Suppressor macrophage treated with lipopolysaccharide for 4 hours (primary cell): Measurements from ENCODE around the gene SNRK.
A peak's percentile ranks its signal among the peaks of the same experiment; 100 is the strongest.

ENCODE experiments used
- DNase-seq: peaks from one replicate; pipeline ENCODE4 v3.0.0-alpha.2; 2020

SNRK gene, protein sequence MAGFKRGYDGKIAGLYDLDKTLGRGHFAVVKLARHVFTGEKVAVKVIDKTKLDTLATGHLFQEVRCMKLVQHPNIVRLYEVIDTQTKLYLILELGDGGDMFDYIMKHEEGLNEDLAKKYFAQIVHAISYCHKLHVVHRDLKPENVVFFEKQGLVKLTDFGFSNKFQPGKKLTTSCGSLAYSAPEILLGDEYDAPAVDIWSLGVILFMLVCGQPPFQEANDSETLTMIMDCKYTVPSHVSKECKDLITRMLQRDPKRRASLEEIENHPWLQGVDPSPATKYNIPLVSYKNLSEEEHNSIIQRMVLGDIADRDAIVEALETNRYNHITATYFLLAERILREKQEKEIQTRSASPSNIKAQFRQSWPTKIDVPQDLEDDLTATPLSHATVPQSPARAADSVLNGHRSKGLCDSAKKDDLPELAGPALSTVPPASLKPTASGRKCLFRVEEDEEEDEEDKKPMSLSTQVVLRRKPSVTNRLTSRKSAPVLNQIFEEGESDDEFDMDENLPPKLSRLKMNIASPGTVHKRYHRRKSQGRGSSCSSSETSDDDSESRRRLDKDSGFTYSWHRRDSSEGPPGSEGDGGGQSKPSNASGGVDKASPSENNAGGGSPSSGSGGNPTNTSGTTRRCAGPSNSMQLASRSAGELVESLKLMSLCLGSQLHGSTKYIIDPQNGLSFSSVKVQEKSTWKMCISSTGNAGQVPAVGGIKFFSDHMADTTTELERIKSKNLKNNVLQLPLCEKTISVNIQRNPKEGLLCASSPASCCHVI

DNA sequence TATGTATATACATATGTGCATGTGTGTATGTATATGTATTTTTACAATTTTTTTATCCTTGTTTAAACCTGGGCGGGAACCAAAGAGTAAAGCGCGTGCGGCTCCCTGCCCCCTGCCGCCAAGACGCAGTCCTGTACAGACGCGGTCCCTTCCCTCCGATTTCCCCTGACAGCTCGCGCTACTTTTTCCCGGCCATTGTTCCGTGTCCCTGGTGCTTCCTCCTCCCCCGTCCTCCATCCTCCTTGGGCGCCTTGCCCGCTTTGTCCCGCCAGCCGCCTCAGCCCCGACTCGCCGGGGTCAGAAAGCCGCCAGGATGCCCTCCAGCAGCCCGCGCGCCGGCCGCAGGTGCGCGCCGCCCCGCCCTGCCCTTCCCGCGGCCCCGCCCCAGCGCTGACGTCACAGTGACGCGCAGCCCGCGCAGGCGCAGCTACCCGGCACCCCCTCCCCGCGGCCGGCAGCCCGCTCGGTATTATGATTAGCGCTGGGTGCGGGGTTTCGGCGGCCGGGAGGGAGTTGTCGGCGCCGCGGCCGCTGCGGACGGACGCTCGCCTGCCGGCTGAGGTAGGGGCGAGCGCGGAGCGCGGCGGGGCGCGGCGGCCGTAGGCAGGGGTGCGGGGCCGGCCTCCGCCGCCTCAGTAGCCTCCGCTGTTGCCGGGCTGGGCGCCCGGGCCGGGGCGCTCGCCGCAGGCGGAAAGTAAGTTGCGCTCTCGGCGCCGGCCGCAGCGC lies at the start of gene SNRK:
TSS of gene SNRK (plus strand) at position 426 of the 726 bp plus-strand sequence. CDS start 16,664 bp downstream, outside the sequence.
- DNase-seq, result peak; percentile 89

DNA sequence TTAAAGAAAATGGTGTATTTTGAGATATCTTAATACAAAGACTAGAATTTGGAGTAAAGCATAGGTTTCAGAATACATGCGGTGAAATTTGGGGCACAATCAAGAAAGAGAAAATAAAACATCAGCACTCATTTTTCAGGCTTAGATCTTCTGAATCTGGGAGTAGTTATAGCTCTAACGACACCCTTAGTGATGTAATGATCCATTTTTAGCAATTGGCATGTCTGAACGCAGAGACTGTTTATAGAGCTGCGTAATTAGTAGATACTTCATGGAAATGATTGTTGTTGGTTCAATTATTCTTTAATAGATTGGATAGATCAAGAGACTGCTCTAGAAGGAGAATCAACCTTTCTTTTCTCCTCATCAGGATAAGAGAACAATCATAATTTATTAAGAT lies 47.5 kb upstream of the SNRK start:
- no peak for DNase-seq

DNA sequence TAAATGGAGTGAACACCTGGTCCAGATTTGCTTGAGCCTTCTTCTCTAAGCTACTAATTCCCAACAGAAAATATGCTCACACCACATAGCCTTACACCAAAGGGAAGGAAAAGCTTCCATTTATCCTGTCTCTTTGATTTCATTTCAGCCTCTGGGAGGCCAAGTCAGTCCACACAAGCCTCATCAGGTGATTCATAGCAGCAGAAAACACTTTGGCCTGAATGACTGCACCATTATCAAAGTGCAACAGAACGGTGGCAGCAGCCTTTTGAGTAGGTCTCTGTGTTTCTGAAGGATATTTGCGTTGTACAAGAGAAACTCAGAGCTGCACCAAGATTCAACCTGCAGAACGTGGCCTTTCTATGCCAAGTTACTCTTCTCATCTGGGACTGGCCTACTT lies 46.6 kb upstream of the SNRK start:
- no peak for DNase-seq

DNA sequence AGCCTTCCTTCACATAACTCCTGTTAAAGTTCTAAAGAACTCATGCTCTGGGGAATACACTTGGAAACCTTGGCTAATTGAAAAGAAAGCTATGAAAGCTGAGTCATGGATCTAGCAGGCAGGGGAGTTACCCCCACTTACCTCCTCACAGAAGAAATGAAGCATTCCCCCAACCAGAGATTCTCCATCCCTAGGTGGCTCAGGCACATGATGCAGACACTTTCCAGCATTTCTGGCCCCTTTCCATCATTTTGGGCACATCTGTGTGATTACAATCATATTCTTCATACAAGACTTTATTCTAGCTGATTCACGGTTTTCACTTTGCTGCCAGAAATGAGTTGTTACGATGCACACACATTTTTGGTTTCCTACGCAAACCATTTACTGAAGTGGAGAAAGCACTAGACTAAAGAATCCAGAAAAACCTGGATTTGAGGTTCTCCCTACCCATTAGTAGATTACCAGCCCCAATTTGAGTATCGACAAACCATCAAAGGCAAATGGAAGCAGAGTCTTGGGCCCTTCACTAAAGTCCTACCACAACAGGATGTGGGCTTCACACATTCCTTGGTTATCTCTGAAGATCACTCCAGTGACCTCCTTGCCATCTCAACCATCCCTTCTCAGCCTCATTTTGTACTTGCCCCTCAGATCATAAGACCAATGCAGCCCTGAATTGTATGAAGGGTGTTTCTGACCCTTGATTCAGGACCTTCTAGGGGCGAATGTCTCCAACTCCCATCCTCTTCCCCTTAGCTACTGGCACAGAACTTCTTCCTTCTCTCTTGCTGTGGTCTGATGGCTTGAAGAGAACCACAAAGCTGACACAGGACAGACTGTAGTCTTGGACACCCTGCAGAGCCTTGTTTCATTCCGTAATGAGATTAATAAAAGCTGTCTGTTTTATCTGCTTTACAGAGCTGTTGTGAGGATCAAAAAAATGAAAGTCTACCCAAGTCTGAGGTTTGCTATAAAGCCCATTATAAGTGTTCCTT lies 42.5 kb upstream of the SNRK start:
- no peak for DNase-seq

DNA sequence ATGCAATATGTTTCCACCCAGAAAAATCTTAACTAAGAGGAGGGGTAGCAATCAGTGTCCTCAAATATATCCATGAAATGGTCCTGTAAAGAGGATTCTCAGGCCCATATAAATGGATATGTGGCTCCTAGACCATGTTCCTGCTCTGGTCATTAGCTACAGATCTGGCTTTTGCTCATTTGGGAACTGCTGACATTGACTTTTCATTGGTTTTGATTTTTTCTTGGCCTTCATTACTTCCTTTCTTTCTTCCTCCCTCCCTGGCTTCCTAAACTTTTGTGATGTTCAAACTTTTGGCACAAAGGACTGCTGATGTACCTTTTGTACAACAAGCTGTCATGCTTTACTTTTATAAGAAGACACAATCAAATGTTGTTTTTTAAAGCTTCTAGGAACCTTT lies 41.6 kb upstream of the SNRK start:
- DNase-seq, result no peak

DNA sequence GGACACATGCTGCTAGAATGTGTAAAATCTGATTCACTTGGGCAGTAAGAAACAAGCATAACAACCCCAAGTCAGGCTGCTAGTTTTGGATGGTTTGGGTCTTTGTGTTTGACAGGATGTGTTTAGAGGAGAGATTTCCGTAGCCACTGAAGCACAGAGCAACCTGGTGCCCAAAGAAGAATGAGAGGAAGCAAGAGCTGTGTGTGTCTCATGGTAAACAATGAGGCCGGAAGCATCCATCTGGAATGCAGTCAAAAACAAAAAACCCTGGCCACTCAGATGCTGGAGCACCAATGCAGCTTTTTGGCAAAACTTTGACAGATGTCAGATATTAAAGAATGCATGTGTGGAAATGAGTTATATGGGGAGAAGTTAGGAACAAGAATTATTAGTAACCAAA lies 39.4 kb upstream of the SNRK start:
- DNase-seq, result no peak

DNA sequence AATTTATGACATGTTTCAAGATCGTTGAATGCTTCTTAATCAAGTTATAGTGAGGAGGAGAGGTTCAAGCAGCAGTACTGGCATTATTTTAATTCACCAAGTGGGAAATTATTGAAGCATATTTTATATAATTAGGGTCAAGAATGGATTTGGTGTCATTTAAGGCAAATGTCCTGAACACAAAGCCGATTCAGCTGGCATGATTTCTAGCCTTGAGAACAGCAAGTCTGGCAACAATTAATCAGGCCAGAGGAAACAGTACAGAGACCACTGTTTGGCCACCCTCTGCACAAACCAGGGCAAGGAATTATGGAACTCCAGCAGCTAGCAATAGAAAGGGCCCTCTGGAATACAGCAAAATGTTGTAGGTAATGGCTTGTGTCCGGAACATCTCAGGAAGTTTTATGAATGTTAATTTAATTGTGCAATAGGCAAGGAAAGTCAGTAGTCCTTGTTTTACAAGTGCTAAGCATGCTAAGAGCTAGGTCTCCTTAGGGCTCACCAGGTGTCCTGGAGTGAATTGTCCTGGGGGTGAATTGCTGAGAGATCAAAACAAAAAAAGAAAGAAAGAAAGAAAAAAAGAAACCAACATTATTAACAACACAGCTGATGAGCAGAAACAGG lies 38.7 kb upstream of the SNRK start:
- no peak for DNase-seq

DNA sequence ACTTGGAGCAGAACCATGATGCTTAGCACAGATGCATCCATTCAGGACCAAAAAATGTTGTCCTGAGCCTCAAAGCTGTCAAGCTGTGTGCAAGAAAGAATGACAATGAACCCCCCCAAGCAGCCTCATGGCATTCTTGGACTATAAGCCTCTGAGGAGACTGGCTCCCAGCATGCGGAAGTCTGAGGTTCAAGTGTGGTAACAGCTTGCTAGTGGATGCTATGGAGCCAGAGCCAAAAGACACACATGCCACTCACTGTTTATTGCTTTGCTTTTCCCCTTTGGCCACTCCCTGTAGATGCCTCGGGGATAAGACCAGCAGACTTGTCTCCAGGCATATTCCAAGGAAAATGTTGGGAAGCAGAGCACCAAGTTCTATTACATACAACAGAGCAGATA lies 38.2 kb upstream of the SNRK start:
- no peak for DNase-seq

DNA sequence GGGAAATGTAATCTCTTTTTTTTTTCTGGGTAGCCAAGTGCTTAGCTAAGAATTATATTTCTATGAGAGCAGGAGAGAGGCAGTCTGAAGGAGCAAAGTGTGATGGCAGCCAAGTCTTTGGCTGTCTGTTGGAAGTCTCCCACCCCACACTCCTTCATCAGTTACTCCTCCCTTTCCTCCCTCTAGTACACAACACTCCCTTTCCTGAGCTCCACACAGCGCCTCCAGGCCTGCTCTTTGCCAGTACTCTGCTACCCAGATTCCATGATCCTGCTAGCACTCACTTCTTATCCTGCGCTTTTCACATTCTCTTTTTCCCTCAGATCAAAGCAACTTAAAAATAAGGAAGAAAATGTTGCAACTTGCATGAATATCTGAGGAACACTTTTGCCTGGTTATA lies 37.4 kb upstream of the SNRK start:
- DNase-seq, result no peak

DNA sequence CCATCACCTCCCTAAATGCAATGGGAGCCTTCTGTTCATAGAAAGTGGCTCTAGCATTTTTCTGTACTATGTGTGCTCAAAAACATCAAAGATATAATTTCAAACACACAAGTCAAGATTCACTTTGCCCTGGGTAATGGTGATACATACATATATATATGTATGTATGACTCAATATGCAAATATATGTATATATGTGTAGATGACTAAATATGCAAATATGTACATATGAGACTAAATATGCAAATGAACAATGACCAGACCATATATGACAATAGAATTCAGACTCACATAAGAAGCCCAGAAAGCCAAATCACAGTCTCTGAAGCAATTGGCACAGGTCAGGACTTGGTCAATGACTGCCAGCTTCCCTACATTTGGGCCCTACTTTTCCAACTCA lies 36.9 kb upstream of the SNRK start:
- no peak for DNase-seq

DNA sequence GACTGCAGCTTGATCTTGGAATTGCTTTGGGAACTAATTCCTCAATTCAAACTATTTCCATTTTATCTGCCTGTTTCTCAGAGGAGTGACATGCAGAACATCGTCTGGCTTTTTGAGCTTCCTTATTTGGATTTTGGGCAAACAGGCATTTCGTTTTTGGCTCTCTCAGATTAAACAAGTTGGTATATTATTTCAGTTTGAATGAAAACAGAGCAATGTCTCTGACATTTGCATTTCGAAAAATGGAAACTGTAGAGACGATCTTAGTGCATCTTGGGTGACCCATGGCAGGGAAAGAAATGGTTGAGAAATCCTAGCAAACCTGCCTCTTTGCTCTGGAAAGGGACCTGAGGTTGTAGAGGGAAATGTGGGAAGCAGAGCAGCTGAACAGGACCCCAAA lies 33.0 kb upstream of the SNRK start:
- DNase-seq, result no peak

DNA sequence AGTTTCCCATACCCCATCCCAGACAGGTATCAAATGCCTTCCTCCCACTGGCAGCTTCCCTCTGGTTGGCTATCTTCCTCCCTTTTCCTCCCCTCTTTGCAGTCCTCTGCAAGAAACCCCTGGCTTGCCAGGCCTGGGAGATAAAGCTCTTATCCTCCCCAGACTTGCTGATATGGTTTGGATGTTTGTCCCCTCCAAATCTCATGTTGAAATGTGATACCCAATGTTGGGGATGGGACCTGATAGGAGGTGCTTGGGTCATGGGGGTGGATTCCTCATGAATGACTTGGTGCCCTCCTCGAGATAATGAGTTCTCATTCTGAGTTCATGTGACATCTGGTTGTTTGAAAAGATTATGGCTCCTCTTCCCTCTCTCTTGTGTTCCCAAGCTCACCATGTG lies 32.2 kb upstream of the SNRK start:
- DNase-seq, result no peak

DNA sequence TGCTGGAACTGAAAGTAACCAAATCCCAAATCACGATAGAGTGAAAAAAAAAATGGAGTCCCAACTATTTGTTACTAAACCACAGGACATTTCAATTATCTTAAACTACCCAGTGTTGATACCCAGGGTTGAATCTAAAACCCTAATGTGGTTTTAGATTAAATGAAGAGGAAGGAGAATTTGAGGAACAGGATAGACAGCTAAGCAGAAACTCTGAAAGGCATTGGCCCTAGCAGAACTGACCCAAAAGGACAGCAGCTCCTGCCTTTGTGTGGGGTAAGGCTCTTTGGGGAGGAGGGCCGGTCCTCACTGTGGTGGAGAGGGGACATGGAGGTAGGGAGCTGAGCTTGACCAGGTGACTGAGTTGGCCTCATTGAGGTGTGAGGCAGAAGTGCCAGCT lies 30.7 kb upstream of the SNRK start:
- DNase-seq, result peak; percentile 9

DNA sequence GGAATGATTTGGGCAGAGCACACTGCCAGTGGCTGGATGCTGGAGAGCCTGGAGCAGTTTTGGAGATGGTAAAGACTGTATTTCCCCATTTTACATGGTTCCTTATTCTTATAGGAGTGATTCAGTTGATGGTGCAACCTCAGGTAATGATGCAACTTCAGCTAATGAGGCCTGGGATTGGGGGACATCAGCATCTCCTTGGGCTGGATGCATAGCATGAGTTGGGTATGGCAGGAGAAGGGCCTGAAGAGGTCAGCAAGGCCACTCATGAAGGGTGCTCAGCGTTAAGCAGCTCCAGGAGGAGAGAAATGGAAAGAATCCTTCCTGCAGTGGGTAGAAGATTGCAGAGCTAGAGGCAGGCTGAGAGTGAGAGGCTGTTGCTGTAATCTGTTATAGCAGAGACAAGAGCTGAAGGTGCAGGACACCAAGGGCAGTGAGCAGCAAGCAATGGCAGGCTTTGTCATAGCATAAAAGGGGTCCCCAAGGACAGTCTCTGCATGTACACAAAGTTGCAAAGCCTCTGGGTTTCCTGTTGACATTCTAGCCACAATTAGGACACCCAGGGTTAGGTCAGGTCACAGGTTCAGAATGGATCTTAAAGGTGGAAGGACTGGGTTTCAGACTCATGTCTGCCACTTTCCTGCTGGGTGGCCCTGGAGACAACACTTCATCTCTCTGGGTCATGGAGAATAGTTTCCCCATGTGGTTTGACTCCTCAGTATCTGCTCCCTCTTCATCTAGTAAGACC lies 29.5 kb upstream of the SNRK start:
- peak; percentile 80 for DNase-seq

DNA sequence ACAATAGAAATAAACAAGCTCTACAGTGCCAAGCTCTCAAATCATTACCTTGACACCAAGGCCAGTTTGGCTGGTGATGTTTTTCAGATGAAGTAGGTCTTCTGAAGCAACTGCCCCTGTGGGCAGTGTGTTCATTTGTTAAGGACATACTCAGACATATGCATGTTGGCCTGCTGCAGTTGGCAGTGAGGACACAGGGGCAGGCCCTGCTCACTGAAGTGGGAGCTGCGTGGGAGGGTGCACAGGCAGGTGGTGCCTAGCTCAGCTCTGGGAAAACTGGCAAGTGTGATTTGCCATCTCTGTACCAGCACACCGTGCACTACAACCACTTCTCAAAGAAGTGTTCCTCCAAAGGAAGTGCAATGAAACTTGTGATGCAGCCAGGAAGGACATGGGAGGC lies 28.5 kb upstream of the SNRK start:
- no peak for DNase-seq

DNA sequence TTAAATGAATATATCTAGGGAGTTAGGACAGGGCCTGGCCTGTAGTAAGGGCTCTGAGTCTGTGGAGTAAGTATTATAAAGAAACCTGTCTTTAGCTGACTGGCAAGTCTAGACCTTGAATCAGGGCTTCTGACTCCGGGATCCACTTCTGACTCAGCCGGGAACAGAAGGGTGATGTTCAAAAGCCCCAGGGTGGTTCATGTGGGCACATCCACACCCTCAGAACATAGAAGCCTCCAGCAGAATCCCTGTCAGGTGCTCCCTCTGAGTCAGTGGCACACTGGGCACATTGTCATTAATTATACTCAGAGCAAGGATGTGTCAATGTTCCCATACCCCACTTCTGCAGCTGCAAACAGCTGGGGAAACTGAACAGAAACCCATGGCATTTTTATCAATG lies 26.7 kb upstream of the SNRK start:
- peak; percentile 29 for DNase-seq

DNA sequence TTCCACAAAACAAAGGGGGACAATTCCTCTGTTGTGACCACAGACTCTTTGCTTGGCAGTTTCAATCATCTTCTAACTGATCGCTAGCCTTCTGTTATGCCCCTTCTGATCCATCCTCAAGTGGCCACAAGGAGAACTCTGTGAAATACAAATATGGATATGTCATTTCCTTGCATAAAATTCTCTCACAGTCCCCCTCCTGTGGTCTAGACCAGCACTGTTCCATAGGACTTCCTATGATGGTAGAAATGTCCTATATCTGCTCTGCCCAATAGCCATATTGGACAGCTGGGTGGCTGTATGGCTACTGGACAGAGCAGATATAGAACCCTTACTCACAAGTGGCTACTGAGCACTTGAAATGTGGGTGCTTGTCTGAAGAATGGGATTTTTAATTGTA lies 25.9 kb upstream of the SNRK start:
- no peak for DNase-seq

DNA sequence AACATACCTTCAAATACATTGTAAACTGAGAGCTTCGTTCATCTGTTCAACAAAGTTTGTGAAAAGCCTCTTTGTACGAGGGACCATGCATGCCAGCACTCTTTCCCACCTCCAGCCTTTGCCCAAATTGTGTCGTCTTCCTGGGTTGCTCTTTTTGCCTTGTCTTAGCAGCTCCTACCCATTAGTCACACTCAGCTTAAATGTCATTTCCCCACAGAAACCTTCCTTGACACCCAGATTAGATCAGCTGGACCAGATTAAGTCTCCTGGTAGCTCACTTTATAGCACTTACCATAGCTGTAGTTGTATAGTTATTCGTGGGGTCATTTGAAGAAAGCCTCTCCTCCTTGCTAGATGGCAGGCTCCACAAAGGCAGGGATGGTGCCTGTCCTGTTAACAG lies 24.1 kb upstream of the SNRK start:
- DNase-seq, result no peak

DNA sequence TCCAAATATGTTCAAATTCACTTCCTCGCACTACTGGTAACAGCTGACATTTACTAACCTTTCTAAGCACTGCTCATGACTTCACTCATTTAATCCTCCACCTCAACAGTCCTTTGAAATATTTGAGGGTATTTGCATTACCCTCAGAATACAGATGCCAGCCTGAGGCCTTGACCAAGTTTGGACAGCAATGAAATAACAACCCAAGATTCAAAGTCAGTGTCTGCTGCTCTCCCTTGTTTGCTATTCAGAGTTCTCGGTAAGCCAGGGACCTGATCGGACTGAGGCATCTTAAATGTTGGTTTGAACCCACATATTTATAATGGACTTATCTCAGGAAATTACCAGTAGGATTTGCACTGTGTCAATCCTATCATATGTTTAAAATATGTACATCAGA lies 19.9 kb upstream of the SNRK start:
- DNase-seq, result no peak

DNA sequence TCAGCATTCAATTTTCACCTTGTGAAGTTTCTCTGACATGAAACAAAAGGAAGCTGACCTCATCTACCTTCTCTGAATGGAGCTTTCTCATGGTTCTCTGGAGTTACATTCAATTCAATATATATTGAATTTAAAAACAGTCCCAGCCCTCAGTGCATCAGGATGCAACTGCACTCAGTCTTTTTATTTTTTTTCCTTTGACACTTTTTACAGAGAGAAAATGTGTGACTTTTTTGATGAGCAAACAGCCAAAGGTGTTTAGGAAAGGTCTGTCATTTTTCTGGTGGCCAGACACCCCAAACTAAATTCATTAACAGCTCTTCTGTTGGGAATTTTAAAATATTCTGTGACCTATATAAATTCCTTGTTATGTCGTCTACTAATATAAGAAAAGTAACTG lies 19.3 kb upstream of the SNRK start:
- DNase-seq, result no peak

DNA sequence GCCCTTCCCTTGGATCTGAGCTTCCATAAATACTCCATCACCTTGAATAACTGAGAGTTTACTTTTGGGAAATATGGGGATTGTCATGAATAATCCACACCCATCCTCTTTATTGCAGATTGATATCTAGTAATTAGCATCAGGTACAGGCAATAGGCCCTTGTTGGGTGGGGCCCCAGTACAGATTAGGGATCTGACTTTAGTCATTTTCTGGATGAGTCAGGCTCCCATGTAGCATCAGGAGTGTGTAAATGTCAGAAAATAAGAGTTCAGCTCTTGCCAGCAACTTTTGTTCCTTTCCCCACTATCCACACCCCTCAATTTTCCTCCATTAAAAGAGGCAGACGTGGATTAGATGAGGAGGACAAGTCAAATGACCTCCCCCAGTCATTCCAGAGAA lies 17.7 kb upstream of the SNRK start:
- no peak for DNase-seq
